ENCODE results near the gene DNAH10.

The DNAH10 gene

DNA sequence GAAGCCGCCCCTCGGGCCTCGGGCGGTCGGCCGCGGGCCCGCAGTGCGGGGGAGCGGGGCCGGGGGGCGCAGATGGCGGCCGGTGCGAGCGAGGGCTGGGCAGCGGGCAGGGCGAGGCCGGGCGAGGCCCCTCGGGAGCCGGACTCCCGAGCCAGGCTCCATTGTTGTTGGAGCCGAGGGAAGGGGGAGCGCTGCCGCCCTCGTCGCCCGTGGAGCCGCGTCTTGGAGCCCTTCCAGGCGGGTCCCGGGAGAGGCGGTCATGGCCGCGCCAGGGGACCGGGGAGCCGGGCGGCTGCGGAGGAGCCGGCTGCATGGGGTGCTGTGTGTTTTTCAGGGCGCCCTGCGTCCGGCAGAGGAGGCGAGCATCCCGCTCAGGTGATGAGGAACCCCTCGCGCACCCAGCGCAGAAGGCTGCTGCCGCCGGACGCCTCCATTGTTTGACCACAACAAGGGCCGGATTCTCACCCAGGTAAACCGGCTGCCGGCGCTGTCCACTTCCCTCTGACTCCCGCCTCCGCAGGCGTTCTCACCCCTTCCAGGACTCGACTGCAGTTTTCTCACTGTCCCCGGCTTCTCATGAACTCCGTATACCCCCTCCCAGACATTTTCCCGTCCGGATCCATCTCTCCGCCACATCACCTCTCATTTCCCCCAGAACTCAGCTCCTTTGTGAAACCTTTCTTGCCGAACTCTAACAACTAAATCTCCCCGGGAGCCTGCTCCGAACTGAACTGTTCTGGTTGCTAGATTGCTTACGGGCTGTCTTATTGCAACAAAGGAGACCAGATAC lies 211.6 kb downstream of the DNAH10 start:
- Histone ChIP-seq H3K4me1 (ENCODE audit: control insufficient read depth, low read depth, low read length) (peaks cover 13% of the 10 kb centered on the region), H3K27me3 (ENCODE audit: control insufficient read depth, insufficient read depth, low read length) (peaks cover 58% of the 10 kb centered on the region), H3K9ac (ENCODE audit: low read length) (peak overlapping the region; percentile 75), H3K27ac (ENCODE audit: low read length) (no peak overlapping the region), H3K4me3 (ENCODE audit: low read length) (peak overlapping the region; percentile 86), H3K9me3 (ENCODE audit: control insufficient read depth, low read depth, low read length) (no peaks in the 10 kb centered on the region), H3K36me3 (ENCODE audit: control insufficient read depth, low read depth, low read length) (peaks cover 4% of the 10 kb centered on the region)

DNA sequence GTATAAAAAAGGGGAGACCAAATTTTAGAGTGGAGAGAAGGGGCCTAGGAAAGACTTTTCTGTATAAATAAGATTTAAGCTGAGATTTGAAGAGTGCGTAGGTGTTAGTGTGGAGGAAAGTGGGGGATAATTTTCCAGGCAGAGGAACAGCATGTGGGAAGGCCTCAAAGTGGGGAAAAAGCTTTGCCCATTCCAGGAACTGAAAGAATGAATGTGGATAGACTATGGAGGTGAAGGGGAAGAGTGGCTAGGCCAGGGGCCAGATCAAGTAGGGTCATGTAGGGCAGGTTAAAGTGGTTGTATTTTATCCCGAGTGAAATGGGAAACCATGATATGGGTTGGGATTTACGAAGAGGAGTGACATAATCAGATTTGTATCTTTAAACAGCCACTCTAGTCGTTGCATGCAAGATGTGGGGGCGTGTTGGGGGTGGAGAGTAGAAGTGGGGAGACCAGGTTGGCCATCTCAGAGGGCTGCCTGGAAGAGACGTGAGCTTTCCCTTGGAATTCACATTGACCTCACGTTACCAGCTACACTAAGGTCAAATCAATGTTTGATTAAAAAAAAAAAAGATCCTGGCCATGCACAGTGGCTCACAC lies 214.2 kb downstream of the DNAH10 start:
- no peak overlapping the region for H3K9ac ChIP-seq (ENCODE audit: low read length)
- peaks cover 10% of the 10 kb centered on the region for H3K4me1 ChIP-seq (ENCODE audit: control insufficient read depth, low read depth, low read length)
- no peak overlapping the region for H3K27ac ChIP-seq (ENCODE audit: low read length)
- peaks cover 32% of the 10 kb centered on the region for H3K27me3 ChIP-seq (ENCODE audit: control insufficient read depth, insufficient read depth, low read length)
- no peak overlapping the region for H3K4me3 ChIP-seq (ENCODE audit: low read length)
- peaks cover 4% of the 10 kb centered on the region for H3K36me3 ChIP-seq (ENCODE audit: control insufficient read depth, low read depth, low read length)
- no peaks in the 10 kb centered on the region for H3K9me3 ChIP-seq (ENCODE audit: control insufficient read depth, low read depth, low read length)

DNA sequence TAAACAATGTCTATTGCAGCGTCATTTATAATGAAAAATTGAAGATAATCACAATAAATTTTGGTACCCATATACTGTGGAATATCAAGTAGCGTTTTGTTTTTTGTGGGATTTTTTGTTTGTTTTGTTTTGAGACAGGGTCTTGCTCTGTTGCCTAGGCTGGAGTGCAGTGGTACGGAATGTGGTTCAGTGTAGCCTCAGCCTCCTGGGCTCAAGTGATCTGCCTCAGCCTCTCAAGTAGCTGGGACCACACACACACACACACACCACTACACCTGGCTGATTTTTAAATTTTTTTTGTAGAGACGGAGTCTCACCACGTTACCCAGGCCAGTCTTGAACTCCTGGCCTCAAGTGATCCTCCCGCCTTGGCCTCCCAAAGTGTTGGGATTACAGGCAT lies 217.5 kb downstream of the DNAH10 start:
- H3K4me1 ChIP-seq (ENCODE audit: control insufficient read depth, low read depth, low read length), result peaks cover 4% of the 10 kb centered on the region
- no peak overlapping the region for H3K9ac ChIP-seq (ENCODE audit: low read length)
- H3K27me3 ChIP-seq (ENCODE audit: control insufficient read depth, insufficient read depth, low read length), result peaks cover 19% of the 10 kb centered on the region
- H3K4me3 ChIP-seq (ENCODE audit: low read length), result no peak overlapping the region
- H3K36me3 ChIP-seq (ENCODE audit: control insufficient read depth, low read depth, low read length), result peaks cover 4% of the 10 kb centered on the region
- no peaks in the 10 kb centered on the region for H3K9me3 ChIP-seq (ENCODE audit: control insufficient read depth, low read depth, low read length)
- H3K27ac ChIP-seq (ENCODE audit: low read length), result no peak overlapping the region

DNA sequence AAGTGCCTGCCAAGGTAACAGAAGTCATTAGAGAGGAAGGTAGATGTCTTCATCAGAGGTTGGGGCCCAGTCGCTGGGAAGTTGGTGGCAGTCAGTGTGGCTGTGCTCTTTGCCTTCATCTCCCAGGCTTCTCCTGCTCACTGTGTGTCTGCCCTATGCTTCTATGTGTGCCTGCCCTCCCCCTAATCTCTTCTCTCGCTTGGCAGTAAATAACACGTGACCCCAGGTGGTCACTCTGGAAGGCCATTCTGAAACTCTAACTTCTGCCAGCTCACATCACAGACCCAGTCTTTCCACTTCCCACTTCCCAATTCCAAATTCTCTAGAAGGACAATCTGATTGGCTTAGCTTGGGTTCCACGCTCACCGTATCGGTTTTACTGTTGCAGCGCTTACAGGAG lies 220.2 kb downstream of the DNAH10 start:
- H3K4me3 ChIP-seq (ENCODE audit: low read length), result no peak overlapping the region
- H3K27me3 ChIP-seq (ENCODE audit: control insufficient read depth, insufficient read depth, low read length), result no peaks in the 10 kb centered on the region
- no peak overlapping the region for H3K9ac ChIP-seq (ENCODE audit: low read length)
- H3K36me3 ChIP-seq (ENCODE audit: control insufficient read depth, low read depth, low read length), result no peaks in the 10 kb centered on the region
- no peaks in the 10 kb centered on the region for H3K4me1 ChIP-seq (ENCODE audit: control insufficient read depth, low read depth, low read length)
- no peaks in the 10 kb centered on the region for H3K9me3 ChIP-seq (ENCODE audit: control insufficient read depth, low read depth, low read length)
- no peak overlapping the region for H3K27ac ChIP-seq (ENCODE audit: low read length)

DNA sequence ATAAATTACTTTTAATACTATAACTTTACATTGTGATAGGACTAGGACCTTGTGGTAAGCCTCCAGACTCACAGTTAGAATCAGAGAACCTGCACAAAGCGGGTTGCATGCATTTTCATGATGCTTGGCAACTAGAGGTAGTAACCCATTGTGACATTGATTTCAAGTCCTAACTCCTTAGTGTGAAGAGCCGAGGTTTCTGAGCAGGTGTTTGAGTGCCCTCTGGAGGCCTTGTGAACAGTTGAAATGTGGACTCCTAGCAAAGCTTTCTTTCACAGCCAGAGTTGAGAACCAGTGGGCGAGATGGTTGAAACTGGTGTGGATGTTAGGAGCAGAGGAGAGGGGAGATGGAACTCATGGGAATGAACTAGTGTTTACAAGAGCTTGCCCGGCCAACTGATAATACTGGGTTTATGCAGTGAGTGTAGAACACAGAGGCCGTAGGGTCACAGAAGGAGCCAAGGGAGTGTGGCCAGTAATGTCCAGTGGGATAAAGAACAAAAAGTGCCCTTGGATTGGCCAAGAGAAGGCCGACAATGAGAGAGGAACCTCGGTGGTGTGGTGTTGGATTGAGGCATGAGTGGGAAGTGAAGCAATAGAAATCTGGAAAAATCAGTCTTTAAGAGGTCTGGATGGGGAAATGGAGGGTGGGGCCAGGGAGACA lies 221.9 kb downstream of the DNAH10 start:
- Histone ChIP-seq H3K27me3 (ENCODE audit: control insufficient read depth, insufficient read depth, low read length) (no peaks in the 10 kb centered on the region), H3K4me1 (ENCODE audit: control insufficient read depth, low read depth, low read length) (no peaks in the 10 kb centered on the region), H3K36me3 (ENCODE audit: control insufficient read depth, low read depth, low read length) (no peaks in the 10 kb centered on the region), H3K4me3 (ENCODE audit: low read length) (no peak overlapping the region), H3K27ac (ENCODE audit: low read length) (no peak overlapping the region), H3K9me3 (ENCODE audit: control insufficient read depth, low read depth, low read length) (no peaks in the 10 kb centered on the region), H3K9ac (ENCODE audit: low read length) (no peak overlapping the region)

DNA sequence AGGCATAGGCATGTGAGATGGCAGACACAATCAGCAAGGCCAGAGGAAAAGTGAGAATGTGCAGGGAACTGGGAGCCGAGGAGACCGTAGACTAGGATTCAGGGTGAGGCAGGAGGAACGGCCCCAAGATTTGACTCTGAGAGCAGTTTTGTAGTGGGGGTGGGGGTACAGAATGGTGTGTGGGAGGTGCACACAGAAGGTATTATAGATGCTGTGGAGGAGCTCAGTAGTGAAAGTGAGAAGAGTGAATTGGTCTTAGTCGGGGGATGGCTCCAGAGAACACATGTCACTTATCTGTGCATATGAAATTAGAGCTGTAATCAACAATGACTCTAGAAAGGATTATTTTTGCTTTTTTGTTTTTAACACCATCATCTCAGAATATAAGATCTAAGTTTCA lies 222.8 kb downstream of the DNAH10 start:
- no peaks in the 10 kb centered on the region for H3K36me3 ChIP-seq (ENCODE audit: control insufficient read depth, low read depth, low read length)
- no peaks in the 10 kb centered on the region for H3K4me1 ChIP-seq (ENCODE audit: control insufficient read depth, low read depth, low read length)
- H3K9ac ChIP-seq (ENCODE audit: low read length), result no peak overlapping the region
- no peak overlapping the region for H3K27ac ChIP-seq (ENCODE audit: low read length)
- H3K27me3 ChIP-seq (ENCODE audit: control insufficient read depth, insufficient read depth, low read length), result no peaks in the 10 kb centered on the region
- H3K4me3 ChIP-seq (ENCODE audit: low read length), result no peak overlapping the region
- H3K9me3 ChIP-seq (ENCODE audit: control insufficient read depth, low read depth, low read length), result no peaks in the 10 kb centered on the region

Measured in iPS-18a (cell line).